Measurements from ENCODE around the gene RUVBL1.

The RUVBL1 gene

GRCh38 chr3:128081846-128082245 is 41.8 kb downstream of the RUVBL1 start:
- no peak for DNase-seq

- no peak for DNase-seq
Observed at GRCh38 chr3:128081226-128081625, 42.4 kb downstream of the RUVBL1 start.

GRCh38 chr3:128080323-128081080 is 43.1 kb downstream of the RUVBL1 start:
- no peak for DNase-seq

GRCh38 chr3:128079823-128080222 is 43.8 kb downstream of the RUVBL1 start:
- no peak for DNase-seq

GRCh38 chr3:128078875-128079274 is 44.7 kb downstream of the RUVBL1 start:
- DNase-seq, result no peak

GRCh38 chr3:128078322-128078721 is 45.3 kb downstream of the RUVBL1 start:
- DNase-seq, result no peak

GRCh38 chr3:128077665-128078064 is 45.9 kb downstream of the RUVBL1 start:
- DNase-seq, result no peak

GRCh38 chr3:128077202-128077624 is 46.4 kb downstream of the RUVBL1 start:
- DNase-seq, result no peak

- DNase-seq, result no peak
Observed at GRCh38 chr3:128076483-128077201, 47.0 kb downstream of the RUVBL1 start.

GRCh38 chr3:128075522-128076482 is 47.8 kb downstream of the RUVBL1 start:
- peak; percentile 69 for DNase-seq

GRCh38 chr3:128074851-128075521 is 48.6 kb downstream of the RUVBL1 start:
- DNase-seq, result no peak

- no peak for DNase-seq
Observed at GRCh38 chr3:128073807-128074206, 49.8 kb downstream of the RUVBL1 start.

GRCh38 chr3:128073185-128073725 is 50.4 kb downstream of the RUVBL1 start:
- DNase-seq, result no peak

- DNase-seq, result no peak
Observed at GRCh38 chr3:128072454-128073184, 51.0 kb downstream of the RUVBL1 start.

- DNase-seq, result no peak
Observed at GRCh38 chr3:128071771-128072453, 51.7 kb downstream of the RUVBL1 start.

GRCh38 chr3:128070898-128071591 is 52.6 kb downstream of the RUVBL1 start:
- no peak for DNase-seq

- DNase-seq, result no peak
Observed at GRCh38 chr3:128069271-128069670, 54.3 kb downstream of the RUVBL1 start.

GRCh38 chr3:128068156-128068620 is 55.4 kb downstream of the RUVBL1 start:
- DNase-seq, result peak; percentile 26

- DNase-seq, result no peak
Observed at GRCh38 chr3:128067489-128067888, 56.1 kb downstream of the RUVBL1 start.

GRCh38 chr3:128066676-128067075 is 56.9 kb downstream of the RUVBL1 start:
- DNase-seq, result no peak

Measured in CD4-positive, alpha-beta T cell treated with Interleukin-4 for 4 hours (primary cell).